ENCODE data around the gene CNOT1.
"Not testable (repeated sequence)": the region's sequence is repeated elsewhere in the genome, so short reads cannot be mapped to it uniquely, and the experiment has no call there.

CNOT1 gene

GRCh38 chr16:58661199-58661830 lies 31.7 kb upstream of the CNOT1 start:
- peak; percentile 70 for TF ChIP-seq CTCF (IDR thresholded peaks at IDR 0.05; ENCODE audit: low read length)
- no peak for TF ChIP-seq EZH2phosphoT487 (IDR thresholded peaks at IDR 0.05; ENCODE audit: low read length)
- Histone ChIP-seq H3K4me3 (ENCODE audit: low read length) (no peak overlapping the region), H3K79me2 (ENCODE audit: low read length) (no peaks in the 10 kb centered on the region), H3K4me1 (ENCODE audit: low read length) (no peaks in the 10 kb centered on the region), H3K36me3 (replicated peaks; ENCODE audit: insufficient read depth, low read length) (no peaks in the 10 kb centered on the region), H3K4me2 (ENCODE audit: low read depth, low read length) (no peak overlapping the region), H3K9me2 (replicated peaks; ENCODE audit: insufficient read depth, low read length) (no peaks in the 10 kb centered on the region), H2AFZ (ENCODE audit: low read length) (no peak overlapping the region), H3K9me3 (replicated peaks; ENCODE audit: insufficient read depth, low read length) (no peaks in the 10 kb centered on the region), H3K27me3 (replicated peaks; ENCODE audit: insufficient read depth, low read length) (no peaks in the 10 kb centered on the region), H4K20me1 (ENCODE audit: insufficient read depth, low read length) (no peaks in the 10 kb centered on the region), H3K27ac (ENCODE audit: low read length) (no peak overlapping the region), H3K9ac (ENCODE audit: low read length) (no peak overlapping the region), H3F3A (ENCODE audit: insufficient read depth, low read length) (no peaks in the 10 kb centered on the region)
- peak; percentile 63 for DNase-seq

- not testable (repeated sequence) for H4K20me1 ChIP-seq (ENCODE audit: insufficient read depth, low read length); H3K79me2 ChIP-seq (ENCODE audit: low read length); H3K4me3 ChIP-seq (ENCODE audit: low read length); H3K36me3 ChIP-seq (replicated peaks; ENCODE audit: insufficient read depth, low read length); H2AFZ ChIP-seq (ENCODE audit: low read length); DNase-seq; H3F3A ChIP-seq (ENCODE audit: insufficient read depth, low read length); H3K9ac ChIP-seq (ENCODE audit: low read length); H3K27ac ChIP-seq (ENCODE audit: low read length); H3K9me3 ChIP-seq (replicated peaks; ENCODE audit: insufficient read depth, low read length); H3K9me2 ChIP-seq (replicated peaks; ENCODE audit: insufficient read depth, low read length); H3K4me1 ChIP-seq (ENCODE audit: low read length); H3K27me3 ChIP-seq (replicated peaks; ENCODE audit: insufficient read depth, low read length); H3K4me2 ChIP-seq (ENCODE audit: low read depth, low read length)
These were observed 30.3 kb upstream of the CNOT1 start for GRCh38 chr16:58659911-58660310.

- H3K27ac ChIP-seq (ENCODE audit: low read length), result no peak overlapping the region
- no peak for DNase-seq
These were observed 29.2 kb upstream of the CNOT1 start for GRCh38 chr16:58658796-58659211.

GRCh38 chr16:58656899-58657298 lies 27.3 kb upstream of the CNOT1 start:
- TF ChIP-seq EZH2 (optimal IDR thresholded peaks at IDR 0.05; ENCODE audit: low read depth, low read length) (no peak), CTCF (IDR thresholded peaks at IDR 0.05; ENCODE audit: low read length) (no peak), EZH2phosphoT487 (IDR thresholded peaks at IDR 0.05; ENCODE audit: low read length) (no peak)
- Histone ChIP-seq H3K4me3 (ENCODE audit: low read length) (no peak overlapping the region), H3K9ac (ENCODE audit: low read length) (no peak overlapping the region), H2AFZ (ENCODE audit: low read length) (no peak overlapping the region), H3K27me3 (replicated peaks; ENCODE audit: insufficient read depth, low read length) (no peaks in the 10 kb centered on the region), H3K4me2 (ENCODE audit: low read depth, low read length) (no peak overlapping the region), H3K36me3 (replicated peaks; ENCODE audit: insufficient read depth, low read length) (no peaks in the 10 kb centered on the region), H3K4me1 (ENCODE audit: low read length) (no peaks in the 10 kb centered on the region), H4K20me1 (ENCODE audit: insufficient read depth, low read length) (no peaks in the 10 kb centered on the region), H3K9me2 (replicated peaks; ENCODE audit: insufficient read depth, low read length) (no peaks in the 10 kb centered on the region), H3F3A (ENCODE audit: insufficient read depth, low read length) (no peaks in the 10 kb centered on the region), H3K27ac (ENCODE audit: low read length) (no peak overlapping the region), H3K9me3 (replicated peaks; ENCODE audit: insufficient read depth, low read length) (no peaks in the 10 kb centered on the region), H3K79me2 (ENCODE audit: low read length) (no peaks in the 10 kb centered on the region)
- no peak for DNase-seq

More at GRCh38 chr16:58658796-58659211, 29.2 kb upstream of the CNOT1 start:
- Histone ChIP-seq H4K20me1 (ENCODE audit: insufficient read depth, low read length) (no peaks in the 10 kb centered on the region), H3K27me3 (replicated peaks; ENCODE audit: insufficient read depth, low read length) (no peaks in the 10 kb centered on the region), H3K9me3 (replicated peaks; ENCODE audit: insufficient read depth, low read length) (no peaks in the 10 kb centered on the region), H3F3A (ENCODE audit: insufficient read depth, low read length) (no peaks in the 10 kb centered on the region), H3K9me2 (replicated peaks; ENCODE audit: insufficient read depth, low read length) (no peaks in the 10 kb centered on the region), H3K9ac (ENCODE audit: low read length) (no peak overlapping the region), H3K4me3 (ENCODE audit: low read length) (no peak overlapping the region), H3K79me2 (ENCODE audit: low read length) (no peaks in the 10 kb centered on the region), H2AFZ (ENCODE audit: low read length) (no peak overlapping the region), H3K4me2 (ENCODE audit: low read depth, low read length) (no peak overlapping the region), H3K4me1 (ENCODE audit: low read length) (no peaks in the 10 kb centered on the region), H3K36me3 (replicated peaks; ENCODE audit: insufficient read depth, low read length) (no peaks in the 10 kb centered on the region)
- TF ChIP-seq EZH2phosphoT487 (IDR thresholded peaks at IDR 0.05; ENCODE audit: low read length) (no peak), EZH2 (optimal IDR thresholded peaks at IDR 0.05; ENCODE audit: low read depth, low read length) (no peak)

Measured in MM.1S (cell line).